H1 (cell line): ENCODE measurements around the gene SSUH2. TPM values are rescaled to one million over a fixed set of nuclear protein-coding genes. Genes with fewer than 3 reads are reported as not detected.

Experiments used
- CHD7 ChIP-seq: fragments of 300-600 bp; sonication (generic); IDR thresholded peaks from 2 replicates; pipeline ENCODE4 v1.7.1; 2012; ENCODE audit warnings: low read length, moderate library complexity, mild to moderate bottlenecking, inconsistent platforms; ENCODE audit not compliant: insufficient replicate concordance
- SP1 ChIP-seq: IDR thresholded peaks from 2 replicates; pipeline ENCODE4 v1.6.1; 2011; ENCODE audit warnings: low read depth, low read length
- YY1 ChIP-seq: IDR thresholded peaks from 2 replicates; pipeline ENCODE4 v1.6.1; 2011; ENCODE audit warnings: low read depth, mild to moderate bottlenecking, low read length
- polyA plus RNA-seq, 7 experiments: library from polyadenylated mRNA; depleted of rRNA in 3 of 7; stranded (reverse) in 5 of 7; unstranded in 2 of 7; fragments of >200 nt in 5 of 7; fragments of 200-250 nt in 2 of 7; gene quantifications; 1 replicate in 5 of 7; 2 replicates in 1 of 7; 4 replicates in 1 of 7; pipeline versions ENCODE4 v1.2.1 to v1.2.3, GENCODE V29; 2011 to 2013; ENCODE audit warnings: missing spikeins in 2 of 7, mixed read lengths in 2 of 7
- total RNA-seq: library from RNA; stranded (reverse); fragmentation: NEBNext Ultra II Directional; extraction: Animal tissue kit (Norgen Biotek cat#: 25700); gene quantifications from 2 replicates; pipeline ENCODE4 v1.2.1, GENCODE V29; 2021

Gene SSUH2
- total and polyA plus RNA-seq, 2 of the 8 experiments (the other 6 are each of a cell fraction or from before 2014, with no cell fraction given), result 0.62 to 0.69 TPM

GRCh38 chr3:8647137-8647985 lies 2.8 kb upstream of the SSUH2 start (continued):
- no peak for TF ChIP-seq CHD7
- no peak for TF ChIP-seq SP1
- no peak for TF ChIP-seq YY1
